NCI-H82 treated with DMSO at 0.1 percent for 48 hours (cell line): ENCODE data around the gene ENTREP1.
"Not testable (repeated sequence)": the region's sequence is repeated elsewhere in the genome, so short reads cannot be mapped to it uniquely, and the experiment has no call there.

Experiments
- DNase-seq: peaks from one replicate; lab custom pipeline; 2025; ENCODE audit not compliant: unreplicated experiment; lab: John Stamatoyannopoulos, UW

The ENTREP1 gene

GRCh38 chr9:69409936-69410335, 84.9 kb downstream of the ENTREP1 start:
- not testable (repeated sequence) for DNase-seq

GRCh38 chr9:69411246-69411645, 86.2 kb downstream of the ENTREP1 start:
- no peak for DNase-seq

GRCh38 chr9:69411931-69412740, 87.1 kb downstream of the ENTREP1 start:
- DNase-seq = no peak

- DNase-seq = no peak
Measured at GRCh38 chr9:69412741-69413150, 87.7 kb downstream of the ENTREP1 start.

- DNase-seq = no peak
Measured at GRCh38 chr9:69420611-69421270, 95.7 kb downstream of the ENTREP1 start.

GRCh38 chr9:69421908-69422801, 97.1 kb downstream of the ENTREP1 start:
- peak; percentile 49 for DNase-seq

GRCh38 chr9:69425136-69425801, 100.3 kb downstream of the ENTREP1 start:
- DNase-seq = no peak

- no peak for DNase-seq
Measured at GRCh38 chr9:69427286-69427685, 102.3 kb downstream of the ENTREP1 start.

GRCh38 chr9:69428017-69428785, 103.2 kb downstream of the ENTREP1 start:
- DNase-seq = no peak

GRCh38 chr9:69429281-69429680, 104.3 kb downstream of the ENTREP1 start:
- DNase-seq = no peak

GRCh38 chr9:69430206-69430605, 105.2 kb downstream of the ENTREP1 start:
- DNase-seq = no peak

GRCh38 chr9:69431203-69431602, 106.2 kb downstream of the ENTREP1 start:
- DNase-seq = no peak

- DNase-seq = no peak
Measured at GRCh38 chr9:69431777-69432176, 106.8 kb downstream of the ENTREP1 start.

GRCh38 chr9:69432623-69433022, 107.6 kb downstream of the ENTREP1 start:
- no peak for DNase-seq

GRCh38 chr9:69433392-69433791, 108.4 kb downstream of the ENTREP1 start:
- no peak for DNase-seq

GRCh38 chr9:69433968-69434367, 109.0 kb downstream of the ENTREP1 start:
- DNase-seq = no peak

- DNase-seq = not testable (repeated sequence)
Measured at GRCh38 chr9:69439654-69440053, 114.6 kb downstream of the ENTREP1 start.

GRCh38 chr9:69440254-69440955, 115.4 kb downstream of the ENTREP1 start:
- not testable (repeated sequence) for DNase-seq
